Right lobe of liver (tissue), 4 donors: Measurements from ENCODE around the gene SNX6.

Experiments
- CTCF ChIP-seq, 4 donors: fragments of 200-600 bp in 3 of 4; fragments of 450-650 bp in 1 of 4; IDR thresholded peaks; one replicate each; pipeline versions ENCODE4 v1.5.1 to v1.8.0; 2016 to 2022; ENCODE audit warnings: antibody characterized with exemption in 4 of 4, mild to moderate bottlenecking in 2 of 4
- POLR2A ChIP-seq: fragments of 450-650 bp; IDR thresholded peaks from one replicate; pipeline ENCODE4 v1.6.1; 2017; ENCODE audit warnings: antibody characterized with exemption, mild to moderate bottlenecking
- donor health status: DM: no; HTN: no; CAD: no.
- donor health status: DM: no; HTN: no; CAD: no.
- donor health status: DM: no; HTN: yes; CAD: no.

DNA sequence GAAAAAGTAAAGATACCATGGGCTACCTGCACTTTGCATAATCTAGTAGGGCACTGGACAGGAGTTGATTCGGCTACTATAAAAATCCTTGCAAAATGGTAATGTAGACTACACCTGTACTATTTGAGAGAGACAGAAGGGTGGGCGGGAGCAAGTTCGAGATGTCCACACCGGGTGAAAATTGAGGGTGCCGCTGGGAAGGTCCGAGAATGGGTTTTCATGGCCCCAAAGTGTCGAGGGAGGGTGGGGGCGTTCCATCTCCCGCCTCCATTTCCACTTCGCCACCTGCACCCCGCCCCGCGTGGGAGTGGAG lies 648 bp downstream of the SNX6 start:
- TF ChIP-seq CTCF (IDR thresholded peaks at IDR 0.05) (no peak), POLR2A (no peak)
